ENCODE data around the gene CTNNBL1. TPM values are rescaled to one million over a fixed set of nuclear protein-coding genes. Genes with fewer than 3 reads are reported as not detected.

CTNNBL1 gene
- polyA plus RNA-seq, 3 donors from 2014 or later: 99.5 to 109 (median 105) TPM

DNA sequence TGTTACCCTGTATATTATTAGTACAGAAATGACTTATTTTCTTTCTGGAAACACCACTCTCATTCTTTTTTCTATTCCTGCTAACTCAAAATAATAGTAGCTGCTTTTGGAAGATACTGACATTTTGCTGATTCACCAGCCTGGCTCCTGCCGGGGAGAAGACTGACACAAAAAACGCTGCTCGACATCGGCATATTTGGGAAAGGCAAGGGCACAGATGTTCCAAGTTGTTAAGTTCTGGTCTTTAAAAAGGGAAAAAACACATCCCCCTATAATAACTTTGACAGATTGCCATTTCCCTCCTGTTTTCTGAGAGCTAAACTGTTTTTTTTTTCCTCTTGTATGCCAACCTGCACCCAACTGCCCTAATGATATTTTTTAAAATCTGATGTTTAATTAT lies 55.4 kb downstream of the CTNNBL1 start:
- Mint-ChIP-seq H3K27ac (no peak overlapping the region), H3K9me3 (no peaks in the 10 kb centered on the region)
- no peak for DNase-seq

DNA sequence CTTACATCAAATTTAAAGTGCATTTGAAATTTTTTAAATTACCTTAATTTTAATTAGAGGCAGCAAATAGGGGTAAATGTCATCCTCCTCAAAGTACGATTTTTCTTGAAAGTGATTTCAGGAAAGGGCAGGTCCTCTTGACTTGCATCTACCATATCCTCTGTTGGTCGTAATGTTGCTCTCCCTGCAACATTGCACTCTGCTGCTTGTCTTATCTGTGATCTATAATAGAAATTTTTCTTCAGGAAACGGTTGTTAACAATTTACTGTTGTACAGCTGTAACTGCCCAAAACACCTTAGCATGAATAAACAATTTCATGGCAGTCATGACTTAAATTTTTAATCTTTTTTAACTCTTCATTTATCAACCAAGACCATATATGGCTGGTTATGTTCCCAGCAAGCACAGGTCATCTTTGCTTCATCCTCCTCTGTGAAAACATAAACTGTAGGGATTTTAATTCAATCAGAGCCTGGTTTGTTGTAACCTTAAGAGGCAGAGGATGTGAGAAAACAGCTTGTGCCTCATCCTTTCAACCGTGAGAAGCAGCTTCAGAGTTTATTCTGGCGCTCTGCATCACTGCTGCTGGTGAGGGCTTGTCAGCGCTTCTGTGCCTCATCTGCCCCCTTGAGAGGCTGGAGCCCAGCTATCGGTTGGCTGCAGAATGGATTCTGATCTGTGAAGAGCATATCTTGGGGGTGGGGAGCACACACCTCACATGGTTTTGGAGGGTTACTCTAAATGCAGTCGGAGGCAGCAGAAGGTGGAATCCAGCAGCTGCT lies 56.0 kb downstream of the CTNNBL1 start:
- Mint-ChIP-seq H3K4me3 (no peak overlapping the region), H3K36me3 (peaks cover 12 to 50% (median 17%) of the 10 kb centered on the region in 3 donors)

More for the DNA sequence above, 55.4 kb downstream of the CTNNBL1 start:
- peaks cover 5 to 10% of the 10 kb centered on the region in 2 donors for H3K4me1 Mint-ChIP-seq
- H3K27me3 Mint-ChIP-seq (ENCODE audit: low read depth in 3 of 3): no peaks in the 10 kb centered on the region
- H3K36me3 Mint-ChIP-seq: peaks cover 12 to 50% (median 17%) of the 10 kb centered on the region in 3 donors
- H3K4me3 Mint-ChIP-seq: no peak overlapping the region

GRCh38 chr20:37755665-37756064 lies 61.8 kb downstream of the CTNNBL1 start:
- H3K4me3 Mint-ChIP-seq: no peak overlapping the region
- no peaks in the 10 kb centered on the region for H3K27me3 Mint-ChIP-seq (ENCODE audit: low read depth in 3 of 3)
- no peak for DNase-seq
- peaks cover 11 to 21% of the 10 kb centered on the region in 2 donors for H3K4me1 Mint-ChIP-seq
- no peak overlapping the region for H3K27ac Mint-ChIP-seq
- H3K9me3 Mint-ChIP-seq: no peaks in the 10 kb centered on the region
- peaks cover 19 to 57% (median 32%) of the 10 kb centered on the region in 3 donors for H3K36me3 Mint-ChIP-seq

More for the DNA sequence above, 56.0 kb downstream of the CTNNBL1 start:
- no peak overlapping the region for H3K27ac Mint-ChIP-seq
- H3K9me3 Mint-ChIP-seq: no peaks in the 10 kb centered on the region
- H3K27me3 Mint-ChIP-seq (ENCODE audit: low read depth in 3 of 3): no peaks in the 10 kb centered on the region
- DNase-seq: no peak
- peaks cover 5 to 10% of the 10 kb centered on the region in 2 donors for H3K4me1 Mint-ChIP-seq

GRCh38 chr20:37756234-37756633 lies 62.4 kb downstream of the CTNNBL1 start:
- Mint-ChIP-seq H3K27ac (no peak overlapping the region), H3K4me3 (no peak overlapping the region), H3K36me3 (peaks cover 16 to 53% (median 32%) of the 10 kb centered on the region in 3 donors)

DNA sequence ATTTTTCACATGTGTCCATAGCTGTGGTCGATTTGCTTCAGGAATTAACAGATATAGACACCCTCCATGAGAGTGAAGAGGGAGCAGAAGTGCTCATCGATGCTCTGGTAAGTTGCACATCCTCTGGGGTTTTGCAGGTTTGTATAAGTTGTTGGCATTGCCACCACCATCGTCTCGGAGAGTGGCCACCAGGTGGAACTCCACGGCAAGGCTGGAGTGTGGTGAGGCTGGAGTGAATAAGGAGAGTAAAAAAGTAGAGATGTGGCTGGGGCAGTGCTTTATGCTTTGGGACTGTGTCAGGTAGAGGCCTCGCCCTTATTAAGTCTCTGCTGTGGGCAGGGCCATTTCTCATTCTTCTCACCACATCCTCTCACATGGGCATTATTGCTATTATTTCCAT lies 63.7 kb downstream of the CTNNBL1 start:
- Mint-ChIP-seq H3K9me3 (no peaks in the 10 kb centered on the region), H3K4me3 (no peak overlapping the region), H3K4me1 (peaks cover 11 to 21% of the 10 kb centered on the region in 2 donors), H3K36me3 (peaks cover 13 to 46% (median 32%) of the 10 kb centered on the region in 3 donors), H3K27ac (peak overlapping the region in 1 of 6 donors; percentile 76), H3K27me3 (ENCODE audit: low read depth in 3 of 3) (no peaks in the 10 kb centered on the region)
- DNase-seq: no peak

More at GRCh38 chr20:37756234-37756633, 62.4 kb downstream of the CTNNBL1 start:
- no peak for DNase-seq
- Mint-ChIP-seq H3K27me3 (ENCODE audit: low read depth in 3 of 3) (no peaks in the 10 kb centered on the region), H3K4me1 (peaks cover 11 to 21% of the 10 kb centered on the region in 2 donors), H3K9me3 (no peaks in the 10 kb centered on the region)

DNA sequence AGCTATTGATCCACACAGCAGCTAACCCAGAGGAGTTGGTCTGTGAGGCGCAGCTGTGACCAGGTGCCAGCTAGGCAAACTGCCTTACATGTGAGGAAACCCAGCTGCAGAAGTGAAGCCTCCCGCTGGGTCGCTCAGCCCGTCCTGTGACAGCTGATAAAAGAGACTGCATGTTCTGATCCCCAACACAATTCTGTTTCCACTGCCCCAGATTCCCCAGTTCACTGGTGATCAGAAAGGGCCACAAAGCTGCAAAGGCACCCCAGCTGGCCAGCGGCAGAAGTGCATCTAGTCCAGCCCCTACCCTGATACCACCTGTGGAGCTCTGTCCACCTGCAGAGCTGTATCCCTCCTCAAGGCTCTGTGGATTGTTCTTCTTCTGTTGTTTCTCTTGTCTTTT lies 64.5 kb downstream of the CTNNBL1 start:
- H3K36me3 Mint-ChIP-seq: peaks cover 13 to 46% (median 28%) of the 10 kb centered on the region in 3 donors
- no peak overlapping the region for H3K4me3 Mint-ChIP-seq
- H3K27me3 Mint-ChIP-seq (ENCODE audit: low read depth in 3 of 3): no peaks in the 10 kb centered on the region
- no peak for DNase-seq
- H3K4me1 Mint-ChIP-seq: peaks cover 11 to 21% of the 10 kb centered on the region in 2 donors
- no peaks in the 10 kb centered on the region for H3K9me3 Mint-ChIP-seq
- no peak overlapping the region for H3K27ac Mint-ChIP-seq

- H3K4me3 Mint-ChIP-seq: no peak overlapping the region
- peaks cover 11 to 21% of the 10 kb centered on the region in 2 donors for H3K4me1 Mint-ChIP-seq
- no peak for DNase-seq
- H3K9me3 Mint-ChIP-seq: no peaks in the 10 kb centered on the region
- H3K27ac Mint-ChIP-seq: no peak overlapping the region
- peaks cover 13 to 41% (median 23%) of the 10 kb centered on the region in 3 donors for H3K36me3 Mint-ChIP-seq
- H3K27me3 Mint-ChIP-seq (ENCODE audit: low read depth in 3 of 3): no peaks in the 10 kb centered on the region
These were observed 65.3 kb downstream of the CTNNBL1 start for GRCh38 chr20:37759052-37759553.

DNA sequence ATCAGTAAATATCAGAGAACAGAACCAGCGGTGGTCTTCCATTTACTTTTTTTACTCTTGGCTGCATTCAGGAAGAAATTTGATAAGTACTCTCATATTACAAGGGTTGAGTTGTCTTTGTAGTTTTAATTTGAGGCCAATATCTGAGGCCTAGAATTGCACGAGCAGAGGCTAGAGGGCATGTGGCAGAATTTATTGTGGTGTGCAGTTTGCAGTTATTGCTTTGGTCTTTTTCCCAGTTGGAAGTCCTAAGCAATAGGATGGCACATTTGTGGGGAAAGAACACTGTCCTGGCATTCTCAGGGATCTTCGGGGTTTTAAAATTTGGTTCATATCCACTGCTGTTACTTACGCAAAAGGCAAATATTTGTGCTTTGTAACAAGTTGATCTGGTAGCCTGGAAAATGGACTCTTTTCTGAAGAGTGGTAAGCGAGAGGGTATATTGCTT lies 66.0 kb downstream of the CTNNBL1 start:
- Mint-ChIP-seq H3K27ac (no peak overlapping the region), H3K27me3 (ENCODE audit: low read depth in 3 of 3) (no peaks in the 10 kb centered on the region), H3K4me1 (peaks cover 11 to 21% of the 10 kb centered on the region in 2 donors), H3K4me3 (no peak overlapping the region), H3K36me3 (peaks cover 13 to 41% (median 23%) of the 10 kb centered on the region in 3 donors), H3K9me3 (no peaks in the 10 kb centered on the region)
- no peak for DNase-seq

DNA sequence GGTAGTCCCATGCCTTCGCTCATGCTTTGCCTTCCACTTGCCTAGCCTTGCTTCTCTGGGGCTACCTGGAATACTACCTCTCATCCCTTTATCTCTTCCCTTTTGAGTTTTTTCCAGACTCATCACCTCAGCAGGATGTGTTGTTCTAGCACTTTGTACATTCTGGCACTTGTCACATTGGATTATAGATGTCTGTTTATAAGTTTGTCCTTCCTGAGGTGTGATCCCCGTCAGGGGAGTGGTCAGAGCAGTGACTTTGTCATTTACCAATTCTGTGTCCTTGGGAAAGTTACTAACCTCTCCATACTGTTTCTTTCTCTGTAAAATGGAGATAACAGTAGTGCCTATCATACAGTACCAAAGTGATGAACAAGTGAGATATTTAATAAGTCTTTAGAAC lies 66.5 kb downstream of the CTNNBL1 start:
- Mint-ChIP-seq H3K4me1 (peaks cover 11 to 21% of the 10 kb centered on the region in 2 donors), H3K4me3 (no peak overlapping the region), H3K36me3 (peaks cover 13 to 46% (median 23%) of the 10 kb centered on the region in 3 donors), H3K27ac (no peak overlapping the region), H3K27me3 (ENCODE audit: low read depth in 3 of 3) (no peaks in the 10 kb centered on the region), H3K9me3 (no peaks in the 10 kb centered on the region)
- no peak for DNase-seq

GRCh38 chr20:37762716-37763485 lies 69.1 kb downstream of the CTNNBL1 start:
- no peak for DNase-seq
- Mint-ChIP-seq H3K4me3 (no peak overlapping the region), H3K4me1 (peaks cover 3% of the 10 kb centered on the region in 2 donors), H3K27ac (no peak overlapping the region), H3K36me3 (peaks cover 8 to 36% (median 11%) of the 10 kb centered on the region in 3 donors), H3K27me3 (ENCODE audit: low read depth in 3 of 3) (no peaks in the 10 kb centered on the region), H3K9me3 (no peaks in the 10 kb centered on the region)

DNA sequence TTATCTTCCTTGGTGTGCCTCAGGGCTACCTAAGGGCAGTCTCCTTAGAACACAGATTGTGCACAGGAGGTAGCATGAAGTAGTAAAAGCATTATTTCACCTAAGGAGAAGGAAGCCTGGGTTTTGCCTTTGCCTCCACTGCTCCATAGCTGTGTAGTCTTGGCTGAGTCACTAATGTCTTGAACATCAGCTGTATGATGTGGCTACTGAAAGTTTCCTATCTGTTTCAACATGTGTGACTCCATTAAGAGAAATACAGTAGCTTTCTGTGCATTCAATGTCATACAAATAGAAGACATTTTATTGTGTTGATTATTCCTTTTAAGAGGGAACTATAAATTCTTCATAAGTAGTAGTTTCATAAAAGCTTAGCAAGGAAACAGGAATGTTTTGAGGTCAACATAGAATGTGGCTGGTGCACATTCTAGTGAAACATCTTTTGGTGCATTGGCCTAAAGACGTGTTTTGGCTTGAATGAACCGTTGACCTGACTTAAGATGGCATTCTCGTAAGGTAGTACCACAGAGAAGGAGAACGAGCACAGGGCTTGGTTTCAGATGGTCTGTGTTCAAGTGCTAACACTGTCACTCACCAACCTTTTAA lies 70.6 kb downstream of the CTNNBL1 start:
- Mint-ChIP-seq H3K9me3 (no peaks in the 10 kb centered on the region), H3K4me3 (no peak overlapping the region), H3K4me1 (no peaks in the 10 kb centered on the region), H3K36me3 (peaks cover 7 to 31% (median 8%) of the 10 kb centered on the region in 3 donors), H3K27ac (no peak overlapping the region), H3K27me3 (ENCODE audit: low read depth in 3 of 3) (no peaks in the 10 kb centered on the region)
- no peak for DNase-seq

- DNase-seq: no peak
- H3K4me3 Mint-ChIP-seq: no peak overlapping the region
- H3K36me3 Mint-ChIP-seq: peaks cover 8 to 39% (median 22%) of the 10 kb centered on the region in 3 donors
- no peaks in the 10 kb centered on the region for H3K9me3 Mint-ChIP-seq
- peak overlapping the region in 1 of 6 donors; percentile 73 for H3K27ac Mint-ChIP-seq
- peaks cover 3 to 20% of the 10 kb centered on the region in 2 donors for H3K4me1 Mint-ChIP-seq
- no peaks in the 10 kb centered on the region for H3K27me3 Mint-ChIP-seq (ENCODE audit: low read depth in 3 of 3)
These were observed 77.1 kb downstream of the CTNNBL1 start for GRCh38 chr20:37770908-37771307.

GRCh38 chr20:37773291-37773826 lies 79.5 kb downstream of the CTNNBL1 start:
- H3K4me1 Mint-ChIP-seq: peaks cover 3 to 20% of the 10 kb centered on the region in 2 donors
- no peak for DNase-seq
- H3K27ac Mint-ChIP-seq: no peak overlapping the region
- no peaks in the 10 kb centered on the region for H3K9me3 Mint-ChIP-seq
- no peak overlapping the region for H3K4me3 Mint-ChIP-seq
- H3K36me3 Mint-ChIP-seq: peaks cover 13 to 52% (median 35%) of the 10 kb centered on the region in 3 donors
- no peaks in the 10 kb centered on the region for H3K27me3 Mint-ChIP-seq (ENCODE audit: low read depth in 3 of 3)

All from immature natural killer cell (primary cell).